ENCODE data around the gene SLFN13.

Gene SLFN13

GRCh38 chr17:35387496-35387895 is 61.1 kb downstream of the SLFN13 start:
- Histone ChIP-seq H3K27me3 (no peaks in the 10 kb centered on the region), H3K4me1 (peaks cover 0 to 46% (median 32%) of the 10 kb centered on the region in 10 experiments; a peak in 14 of 20 replicates), H3K36me3 (0 out of 22 replicates have a peak, but pooled peaks cover 0 to 9% (median 0%) of the 10 kb centered on the region in 11 experiments), H3K4me2 (no peak overlapping the region), H3K27ac (no peak overlapping the region), H4K20me1 (no peaks in the 10 kb centered on the region), H3K4me3 (no peak overlapping the region), H3K9ac (no peak overlapping the region), H3K9me3 (replicated peaks in 1 of 11) (peaks cover 22 to 50% (median 28%) of the 10 kb centered on the region in 11 experiments)
- no peak for TF ChIP-seq Cebpa-rat (IDR thresholded peaks at IDR 0.05)

Measured in BLaER1 treated with 17β-estradiol and CSF1 and Interleukin-3, amounts not matched to agents 10 nM and 100 nM (cell line).